Adipocyte (in vitro differentiated cells): ENCODE results near the gene MALSU1.

ENCODE experiments used
- DNase-seq: peaks from one replicate; pipeline ENCODE4 v3.0.0-alpha.2; 2015; ENCODE audit warnings: low read depth
- H3K27me3 ChIP-seq: replicated peaks from 2 replicates; pipeline ENCODE4 v1.7.0; 2013; ENCODE audit warnings: mild to moderate bottlenecking, low read length, moderate library complexity; ENCODE audit not compliant: control insufficient read depth, insufficient read depth
- H3K36me3 ChIP-seq: 2 replicates; pipeline ENCODE4 v1.7.0; 2013; ENCODE audit warnings: low read length, mild to moderate bottlenecking, moderate library complexity; ENCODE audit not compliant: control insufficient read depth, insufficient read depth, severe bottlenecking
- H3K4me1 ChIP-seq: 2 replicates; pipeline ENCODE4 v1.7.0; 2013; ENCODE audit warnings: mild to moderate bottlenecking, low read length, moderate library complexity; ENCODE audit not compliant: control insufficient read depth, insufficient read depth
- H3K4me3 ChIP-seq: 2 replicates; pipeline ENCODE4 v1.7.0; 2013; ENCODE audit warnings: mild to moderate bottlenecking, low read length, moderate library complexity
- H3K9ac ChIP-seq: 2 replicates; pipeline ENCODE4 v1.7.0; 2013; ENCODE audit warnings: mild to moderate bottlenecking, low read length, moderate library complexity
- H3K9me3 ChIP-seq: 2 replicates; pipeline ENCODE4 v1.7.0; 2013; ENCODE audit warnings: mild to moderate bottlenecking, low read length, moderate library complexity; ENCODE audit not compliant: control insufficient read depth

MALSU1 gene

DNA sequence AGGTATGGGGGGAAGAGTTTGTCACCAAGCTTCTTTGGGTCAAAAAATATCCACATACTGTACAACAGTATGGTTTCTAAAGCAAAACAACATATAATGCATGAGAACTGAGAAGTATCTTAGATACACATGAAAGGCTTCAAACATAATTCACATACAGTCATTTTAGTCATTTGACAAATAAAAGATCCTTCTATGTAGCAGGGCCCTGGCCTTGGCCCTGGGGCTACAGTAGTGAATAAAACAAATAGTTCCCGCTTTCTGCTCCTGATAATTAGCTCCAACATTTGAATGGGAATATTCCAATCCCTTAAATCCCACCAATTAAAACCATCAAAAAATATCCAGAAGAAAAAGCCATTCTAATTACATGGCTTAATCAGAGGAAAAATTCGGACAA is 51.3 kb downstream of the MALSU1 start:
- Histone ChIP-seq H3K4me1 (peaks cover 40% of the 10 kb centered on the region), H3K9ac (no peak overlapping the region), H3K36me3 (no peaks in the 10 kb centered on the region), H3K4me3 (no peak overlapping the region), H3K27me3 (no peaks in the 10 kb centered on the region), H3K9me3 (no peaks in the 10 kb centered on the region)
- DNase-seq: no peak

GRCh38 chr7:23353172-23353571 is 54.0 kb downstream of the MALSU1 start:
- no peak for DNase-seq
- Histone ChIP-seq H3K27me3 (no peaks in the 10 kb centered on the region), H3K9ac (peak overlapping the region; percentile 39), H3K9me3 (no peaks in the 10 kb centered on the region), H3K36me3 (no peaks in the 10 kb centered on the region), H3K4me1 (peaks cover 38% of the 10 kb centered on the region), H3K4me3 (no peak overlapping the region)

- DNase-seq: no peak
- Histone ChIP-seq H3K4me3 (no peak overlapping the region), H3K9me3 (no peaks in the 10 kb centered on the region), H3K9ac (no peak overlapping the region), H3K4me1 (peaks cover 23% of the 10 kb centered on the region), H3K27me3 (no peaks in the 10 kb centered on the region), H3K36me3 (no peaks in the 10 kb centered on the region)
Measured at GRCh38 chr7:23356168-23356567, 57.0 kb downstream of the MALSU1 start.

DNA sequence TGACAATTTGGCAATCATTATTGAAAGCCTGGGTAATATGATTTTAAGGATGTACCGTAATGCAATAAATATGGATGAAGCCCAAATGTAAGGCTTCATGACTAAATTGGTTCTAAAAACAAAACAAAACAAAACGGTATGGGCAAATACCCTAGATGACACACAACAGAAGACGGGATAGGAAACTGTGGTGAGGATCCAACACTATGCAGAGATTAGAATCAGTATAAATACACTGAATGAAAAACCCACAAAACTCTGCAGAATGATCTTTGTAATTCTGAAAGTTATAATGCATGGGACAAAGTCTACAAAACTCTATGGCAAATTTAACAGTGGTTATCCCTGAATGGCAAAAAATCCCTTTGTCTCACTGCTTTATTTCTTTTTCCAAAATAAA is 57.6 kb downstream of the MALSU1 start:
- Histone ChIP-seq H3K4me1 (peaks cover 23% of the 10 kb centered on the region), H3K27me3 (no peaks in the 10 kb centered on the region), H3K9me3 (no peaks in the 10 kb centered on the region), H3K4me3 (no peak overlapping the region), H3K36me3 (no peaks in the 10 kb centered on the region), H3K9ac (no peak overlapping the region)
- peak; percentile 65 for DNase-seq

- Histone ChIP-seq H3K36me3 (no peaks in the 10 kb centered on the region), H3K4me3 (no peak overlapping the region)
- peak; percentile 60 for DNase-seq
Measured at GRCh38 chr7:23357190-23358093, 58.3 kb downstream of the MALSU1 start.

DNA sequence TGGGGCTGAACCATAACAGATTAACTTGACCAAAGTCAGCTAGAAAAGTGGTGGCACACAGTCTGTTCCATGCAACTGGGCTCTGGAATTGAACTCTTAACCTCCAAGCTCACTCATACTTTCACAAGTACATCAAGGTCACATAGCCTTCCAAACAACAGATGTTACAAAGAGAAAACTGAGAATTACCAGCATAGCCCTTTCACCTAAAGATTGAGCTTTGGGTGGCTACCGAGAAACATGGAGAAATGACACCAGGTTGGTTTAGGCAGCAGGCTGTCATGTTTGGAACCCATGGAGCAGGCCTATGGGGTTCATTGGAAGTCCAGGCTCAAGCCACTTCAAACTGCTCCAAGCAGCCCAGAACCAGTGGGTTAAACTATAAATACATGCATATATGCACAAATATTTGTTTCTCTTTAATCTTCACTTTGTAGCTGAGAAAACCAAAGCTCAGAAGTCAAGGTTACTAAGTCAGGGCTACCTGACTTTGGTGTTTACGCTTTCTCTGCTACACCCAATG is 59.1 kb downstream of the MALSU1 start:
- DNase-seq: no peak
- peaks cover 17% of the 10 kb centered on the region for H3K4me1 ChIP-seq
- H3K27me3 ChIP-seq: no peaks in the 10 kb centered on the region
- no peak overlapping the region for H3K4me3 ChIP-seq
- H3K36me3 ChIP-seq: no peaks in the 10 kb centered on the region
- H3K9me3 ChIP-seq: no peaks in the 10 kb centered on the region
- no peak overlapping the region for H3K9ac ChIP-seq

More at GRCh38 chr7:23357190-23358093, 58.3 kb downstream of the MALSU1 start:
- no peaks in the 10 kb centered on the region for H3K27me3 ChIP-seq
- H3K4me1 ChIP-seq: peaks cover 23% of the 10 kb centered on the region
- H3K9ac ChIP-seq: no peak overlapping the region
- H3K9me3 ChIP-seq: no peaks in the 10 kb centered on the region
